ENCODE data around the gene PYROXD2. TPM values are rescaled to one million over a fixed set of nuclear protein-coding genes. Genes with fewer than 3 reads are reported as not detected.

The PYROXD2 gene
- total and polyA plus RNA-seq, 2 of the 8 experiments (the other 6 are each of a cell fraction or from before 2014, with no cell fraction given), result 3.2 to 5.4 TPM

DNA sequence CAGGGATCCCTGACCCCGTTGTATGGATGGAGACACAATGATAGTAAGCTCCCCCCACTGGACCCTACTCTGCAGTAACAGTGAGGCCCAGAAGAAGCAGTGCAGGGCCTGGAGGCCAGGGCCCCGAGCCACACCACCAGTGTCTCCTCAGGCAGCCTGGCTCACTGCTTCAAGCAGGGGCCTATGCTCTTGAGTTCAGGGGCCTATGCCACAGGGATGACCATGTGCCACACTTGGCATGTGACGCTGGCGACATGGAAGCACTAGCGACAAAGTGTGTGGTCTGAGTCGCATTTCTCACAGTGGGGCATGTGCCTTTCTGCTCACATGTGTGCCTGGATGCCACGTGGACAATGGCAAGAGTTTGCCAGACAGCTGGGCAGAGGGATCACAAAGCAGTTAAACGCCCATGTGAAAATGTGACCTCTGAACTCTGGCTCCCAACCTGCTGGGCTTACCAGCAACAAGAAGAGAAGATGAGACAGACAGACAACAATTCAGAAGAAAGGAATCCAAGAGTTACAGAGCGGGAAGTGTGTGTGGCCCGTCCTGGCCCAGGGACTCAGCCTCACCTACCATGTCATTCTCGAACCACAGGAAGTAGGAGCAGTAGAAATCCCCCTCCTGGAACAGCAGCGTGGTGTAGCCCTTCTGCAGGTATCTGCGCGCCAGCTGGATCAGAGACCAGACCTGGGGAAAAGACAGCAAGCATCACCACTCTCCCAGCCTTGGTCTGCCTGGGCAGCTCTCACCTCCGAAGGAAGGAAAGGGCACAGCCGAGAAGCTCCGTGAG, 4.7 kb upstream of the PYROXD2 start:
- H3K4me1 ChIP-seq (replicated peaks in 1 of 4; ENCODE audit: control insufficient read depth in 3 of 4, insufficient read depth in 4 of 4, low read length in 3 of 4), result peaks cover 0 to 6% (median 3%) of the 10 kb centered on the region in 4 experiments; a peak in 6 of 7 replicates
- no peaks in the 10 kb centered on the region for H3K9me3 ChIP-seq (ENCODE audit: insufficient read depth in 2 of 2, low read depth in 1 of 2, low read length in 1 of 2)
- no peak overlapping the region for H3K4me2 ChIP-seq (ENCODE audit: insufficient read depth in 1 of 2, low read depth in 2 of 2, low read length in 2 of 2)
- H2BK120ac ChIP-seq (replicated peaks; ENCODE audit: low read depth, low read length), result no peak overlapping the region
- H2AFZ ChIP-seq (ENCODE audit: low read length), result no peak overlapping the region
- no peaks in the 10 kb centered on the region for H3K79me2 ChIP-seq (ENCODE audit: control insufficient read depth in 1 of 2, insufficient read depth in 2 of 2, low read length in 2 of 2)
- no peak overlapping the region for H3K27ac ChIP-seq (ENCODE audit: low read depth, low read length)
- no peak overlapping the region for H3K14ac ChIP-seq (ENCODE audit: insufficient read length)
- no peak overlapping the region for H2BK15ac ChIP-seq (ENCODE audit: low read length)
- H2AK5ac ChIP-seq (ENCODE audit: low read depth, low read length), result no peak overlapping the region
- H4K91ac ChIP-seq (replicated peaks; ENCODE audit: insufficient read length, low read length), result no peak overlapping the region
- no peak overlapping the region; the same call in 1 of the 2 replicates for H2BK5ac ChIP-seq (ENCODE audit: low read depth, low read length)
- no peak overlapping the region for H3K4me3 ChIP-seq (ENCODE audit: extremely low read depth in 1 of 4, insufficient read depth in 2 of 4, low read depth in 3 of 4, low read length in 4 of 4)
- POLR2A ChIA-PET (ENCODE audit: partially characterized antibody), result no interaction called here
- H4K8ac ChIP-seq (ENCODE audit: extremely low read depth, insufficient read depth, low read length), result no peak overlapping the region
- no peaks in the 10 kb centered on the region for H3K79me1 ChIP-seq (ENCODE audit: low read depth, low read length)
- H3K4ac ChIP-seq (replicated peaks; ENCODE audit: insufficient read length, low read depth, low read length), result no peak overlapping the region
- H3K9ac ChIP-seq (replicated peaks in 1 of 4; ENCODE audit: extremely low read depth in 1 of 4, low read depth in 3 of 4, low read length in 3 of 4), result no peak overlapping the region
- no peak overlapping the region for H3K56ac ChIP-seq (replicated peaks; ENCODE audit: insufficient read length, low read depth, low read length)
- H3K23ac ChIP-seq (ENCODE audit: insufficient read length), result no peak overlapping the region
- CTCF ChIA-PET (ENCODE audit: partially characterized antibody), result interaction anchor here (0.6 to 0.8 kb wide), 2 partner anchors 13 to 249 kb away, joined by 3 read pairs; no protein-coding TSS in a partner anchor
- DNase-seq (ENCODE audit: low read depth in 1 of 2, low spot score in 2 of 2) (no peak), FAIRE-seq (no peak)
- H2BK20ac ChIP-seq (ENCODE audit: low read length), result no peak overlapping the region
- 95% methylated on average over 13 of the region's 17 CpGs; no CpG with 5 or more reads in 1 of the 2 experiments for WGBS, 2 experiments (ENCODE audit: extremely low coverage in 1 of 2, insufficient coverage in 1 of 2, insufficient read length in 1 of 2, insufficient replicate concordance in 2 of 2, low coverage in 1 of 2, low lambda C conversion rate in 2 of 2, missing lambda C conversion rate in 1 of 2)
- no peak overlapping the region for H3K18ac ChIP-seq (ENCODE audit: extremely low read depth, low read length)
- peaks cover 0 to 2% of the 10 kb centered on the region in 2 experiments for H4K20me1 ChIP-seq (replicated peaks in 1 of 2; ENCODE audit: control insufficient read depth in 1 of 2, insufficient read depth in 2 of 2, low read length in 2 of 2)
- H3K23me2 ChIP-seq (ENCODE audit: low read depth, low read length), result no peaks in the 10 kb centered on the region; the same call in 1 of the 2 replicates
- H4K5ac ChIP-seq (ENCODE audit: insufficient read length, low read depth, low read length), result no peak overlapping the region
- peaks cover 0 to 6% (median 2%) of the 10 kb centered on the region in 4 experiments; a peak in 4 of 8 replicates for H3K36me3 ChIP-seq (ENCODE audit: control insufficient read depth in 2 of 4, insufficient read depth in 4 of 4, low read length in 3 of 4)
- H3K27me3 ChIP-seq (replicated peaks in 1 of 4; ENCODE audit: control insufficient read depth in 3 of 4, extremely low read depth in 1 of 4, insufficient read depth in 3 of 4, low read length in 3 of 4), result no peaks in the 10 kb centered on the region
- H2BK12ac ChIP-seq (ENCODE audit: low read depth, low read length), result no peak overlapping the region
- TF ChIP-seq SRF (IDR thresholded peaks at IDR 0.05; ENCODE audit: low read depth, low read length), result no peak

Data from H1 (cell line).